H1 (cell line): ENCODE results near the gene MACROD1. TPM values are rescaled to one million over a fixed set of nuclear protein-coding genes. Genes with fewer than 3 reads are reported as not detected.

Experiments
- TEAD4 ChIP-seq: IDR thresholded peaks from 2 replicates; pipeline ENCODE4 v1.6.1; 2012; ENCODE audit warnings: low read depth, low read length, inconsistent platforms, mixed read lengths
- polyA plus RNA-seq, 7 experiments: library from polyadenylated mRNA; depleted of rRNA in 3 of 7; stranded (reverse) in 5 of 7; unstranded in 2 of 7; fragments of >200 nt in 5 of 7; fragments of 200-250 nt in 2 of 7; gene quantifications; 1 replicate in 5 of 7; 2 replicates in 1 of 7; 4 replicates in 1 of 7; pipeline versions ENCODE4 v1.2.1 to v1.2.3, GENCODE V29; 2011 to 2013; ENCODE audit warnings: missing spikeins in 2 of 7, mixed read lengths in 2 of 7
- total RNA-seq: library from RNA; stranded (reverse); fragmentation: NEBNext Ultra II Directional; extraction: Animal tissue kit (Norgen Biotek cat#: 25700); gene quantifications from 2 replicates; pipeline ENCODE4 v1.2.1, GENCODE V29; 2021

Gene MACROD1
- total and polyA plus RNA-seq, 2 of the 8 experiments (the other 6 are each of a cell fraction or from before 2014, with no cell fraction given) = 19.5 to 34.1 TPM

- TF ChIP-seq TEAD4 = no peak
These were observed 32.8 kb downstream of the MACROD1 start (continued) for GRCh38 chr11:64132982-64133705.
